HG03139 (cell line): ENCODE measurements around the gene BAG1.

Source experiments
- ATAC-seq: cut with Tn5 transposase; IDR thresholded peaks from one replicate; pipeline ENCODE4 v1.9.1; 2021; ENCODE audit not compliant: unreplicated experiment

The BAG1 gene

DNA sequence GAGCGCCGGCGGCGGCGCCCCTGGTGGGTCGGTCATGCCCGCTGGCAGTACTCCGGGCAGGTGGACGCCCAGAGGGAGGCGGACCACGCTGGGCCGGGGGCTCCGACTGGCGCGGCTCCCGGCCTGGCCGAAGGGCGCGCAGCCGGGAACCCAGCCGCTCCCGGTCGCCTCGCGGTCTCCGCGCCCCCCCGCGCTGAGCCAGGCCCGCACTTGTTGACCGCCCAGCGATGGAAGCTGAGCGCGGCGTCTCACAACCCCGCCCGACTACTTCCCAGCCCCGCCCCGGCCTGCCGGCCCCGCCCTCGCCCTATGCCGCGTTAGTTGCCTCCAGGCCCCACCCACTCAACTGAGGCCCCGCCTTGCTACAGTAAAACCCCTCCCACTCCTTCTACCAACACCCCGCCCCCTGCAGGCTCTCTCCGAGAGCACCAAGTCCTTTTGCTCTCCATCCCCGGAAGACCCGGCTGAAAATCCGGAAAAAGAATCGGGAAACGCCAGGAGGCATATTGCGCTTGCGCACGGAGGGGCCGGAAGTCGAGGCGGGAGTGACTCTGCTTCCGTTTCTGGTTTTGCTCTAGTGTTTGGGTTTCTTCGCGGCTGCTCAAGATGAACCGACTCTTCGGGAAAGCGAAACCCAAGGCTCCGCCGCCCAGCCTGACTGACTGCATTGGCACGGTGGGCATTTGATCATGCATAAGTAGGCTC, at the start of gene BAG1, which contains the start of gene CHMP5:
TSS of gene BAG1 (minus strand) at position 236 of the 705 bp plus-strand sequence.
TSS of gene CHMP5 (plus strand) at position 577 of the 705 bp plus-strand sequence. CDS start at position 607, 30 bp downstream.
- peak; percentile 77 for ATAC-seq

DNA sequence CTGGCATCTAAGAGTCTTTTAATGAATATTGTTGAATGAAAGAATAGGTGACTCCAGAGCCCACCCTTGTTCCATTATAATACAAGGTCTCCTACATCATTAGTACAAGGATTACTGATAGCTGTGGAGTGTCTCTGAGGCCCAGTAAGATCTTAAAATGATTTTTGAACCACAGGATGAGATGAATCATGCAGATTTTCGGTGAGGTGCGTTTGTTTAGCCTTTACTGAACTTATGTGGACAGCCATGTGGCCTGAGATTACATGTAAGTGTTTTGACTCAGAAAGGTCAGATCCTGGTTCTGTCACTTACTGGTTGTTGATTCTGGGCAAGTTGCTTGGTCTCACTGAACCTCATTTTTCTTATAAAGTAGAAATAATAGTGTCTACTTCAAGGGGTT, 47.4 kb upstream of the BAG1 start:
- ATAC-seq, result no peak

DNA sequence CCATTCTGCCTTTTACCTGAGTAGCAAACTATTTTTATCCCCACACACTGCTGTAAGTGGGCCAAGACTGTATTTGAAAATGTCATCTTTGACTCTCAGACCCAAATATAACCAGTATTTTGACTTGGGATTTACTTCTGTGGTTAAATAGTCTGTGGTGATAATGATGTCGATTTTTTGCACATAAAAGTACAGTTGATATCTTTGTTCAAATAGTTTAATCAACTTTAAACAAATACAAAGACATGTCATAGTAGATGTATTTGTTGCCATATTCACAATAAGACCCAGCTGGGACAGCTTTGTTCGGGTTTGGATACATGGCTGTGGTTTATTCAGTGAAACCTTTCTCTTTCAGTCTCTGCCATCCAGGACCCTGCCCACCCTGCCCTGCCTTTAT, 46.2 kb upstream of the BAG1 start:
- ATAC-seq, result no peak

GRCh38 chr9:33309903-33310302, 45.4 kb upstream of the BAG1 start:
- ATAC-seq, result no peak

- no peak for ATAC-seq
Observed at GRCh38 chr9:33307067-33307466, 42.6 kb upstream of the BAG1 start.

- ATAC-seq, result no peak
Observed at GRCh38 chr9:33306037-33306436, 41.5 kb upstream of the BAG1 start.

- no peak for ATAC-seq
Observed at GRCh38 chr9:33304362-33304761, 39.9 kb upstream of the BAG1 start.

GRCh38 chr9:33300546-33300945, 36.0 kb upstream of the BAG1 start:
- no peak for ATAC-seq

GRCh38 chr9:33297432-33297831, 32.9 kb upstream of the BAG1 start:
- peak; percentile 96 for ATAC-seq

DNA sequence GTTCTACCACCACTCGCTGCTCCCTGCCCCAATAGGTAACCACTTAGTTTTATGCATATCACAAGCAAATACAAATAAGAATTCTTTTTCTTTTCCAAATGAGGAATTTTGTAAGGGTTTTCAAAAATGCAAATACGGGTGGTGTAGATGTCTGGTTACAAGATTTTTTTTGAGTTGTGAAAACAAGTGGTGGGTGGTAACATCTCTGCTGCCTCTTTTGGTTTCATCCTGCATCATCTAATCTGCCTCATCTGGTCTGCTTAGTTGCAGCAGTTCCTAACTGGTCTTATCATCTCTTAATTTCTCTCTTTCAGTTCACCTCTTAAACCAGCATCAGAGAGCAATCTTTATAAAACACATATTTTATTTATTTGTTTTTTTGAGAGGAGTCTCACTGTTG, 31.1 kb upstream of the BAG1 start:
- no peak for ATAC-seq

DNA sequence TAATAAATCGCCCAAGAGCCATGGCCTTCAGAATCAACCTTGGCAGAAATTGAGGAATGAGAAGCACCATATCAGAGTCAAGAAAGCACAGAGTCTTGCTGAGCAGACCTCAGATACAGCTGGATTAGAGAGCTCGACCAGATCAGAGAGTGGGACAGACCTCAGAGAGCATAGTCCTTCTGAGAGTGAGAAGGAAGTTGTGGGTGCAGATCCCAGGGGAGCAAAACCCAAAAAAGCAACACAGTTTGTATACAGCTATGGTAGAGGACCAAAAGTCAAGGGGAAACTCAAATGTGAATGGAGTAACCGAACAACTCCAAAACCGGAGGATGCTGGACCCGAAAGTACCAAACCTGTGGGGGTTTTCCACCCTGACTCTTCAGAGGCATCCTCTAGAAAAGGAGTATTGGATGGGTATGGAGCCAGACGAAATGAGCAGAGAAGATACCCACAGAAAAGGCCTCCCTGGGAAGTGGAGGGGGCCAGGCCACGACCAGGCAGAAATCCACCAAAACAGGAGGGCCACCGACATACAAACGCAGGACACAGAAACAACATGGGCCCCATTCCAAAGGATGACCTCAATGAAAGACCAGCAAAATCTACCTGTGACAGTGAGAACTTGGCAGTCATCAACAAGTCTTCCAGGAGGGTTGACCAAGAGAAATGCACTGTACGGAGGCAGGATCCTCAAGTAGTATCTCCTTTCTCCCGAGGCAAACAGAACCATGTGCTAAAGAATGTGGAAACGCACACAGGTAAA, 30.3 kb upstream of the BAG1 start:
- no peak for ATAC-seq

DNA sequence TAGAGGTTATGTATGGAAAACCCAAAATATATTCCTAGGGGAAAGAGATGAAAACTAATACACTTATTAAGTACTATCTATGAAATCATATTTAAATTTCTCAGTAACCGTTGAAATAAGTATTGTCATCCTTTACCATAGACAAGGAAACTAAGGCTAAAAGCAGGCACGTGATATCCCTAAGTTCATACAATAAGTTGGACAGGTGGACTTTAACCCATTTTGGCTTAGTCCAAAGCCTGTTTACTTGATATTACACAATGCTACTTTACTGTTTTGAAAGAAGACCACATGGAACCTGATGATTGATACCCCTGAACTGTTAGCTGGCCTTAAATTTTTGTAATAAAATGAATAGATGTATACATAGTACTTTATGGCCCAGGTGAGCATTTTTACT, 29.3 kb upstream of the BAG1 start:
- ATAC-seq, result no peak

- ATAC-seq, result no peak
Observed at GRCh38 chr9:33291901-33292300, 27.4 kb upstream of the BAG1 start.

DNA sequence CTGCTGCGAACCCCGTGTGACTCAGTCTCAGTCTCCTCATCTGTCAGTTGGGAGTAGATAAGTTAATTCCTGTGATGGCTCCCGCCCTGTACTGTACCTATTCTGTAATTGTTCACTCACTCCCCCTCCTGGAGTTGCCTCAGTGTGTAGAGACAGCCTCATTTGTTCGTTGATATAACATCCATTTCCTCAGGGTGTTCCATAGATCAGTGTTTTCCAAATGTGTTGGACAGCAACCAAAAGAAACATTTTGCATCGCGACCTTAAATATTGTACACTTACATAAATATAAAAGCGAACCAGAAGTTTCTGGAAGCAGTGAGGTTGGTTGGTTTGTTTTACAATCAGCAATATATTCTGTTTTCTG, 26.5 kb upstream of the BAG1 start:
- ATAC-seq, result no peak

DNA sequence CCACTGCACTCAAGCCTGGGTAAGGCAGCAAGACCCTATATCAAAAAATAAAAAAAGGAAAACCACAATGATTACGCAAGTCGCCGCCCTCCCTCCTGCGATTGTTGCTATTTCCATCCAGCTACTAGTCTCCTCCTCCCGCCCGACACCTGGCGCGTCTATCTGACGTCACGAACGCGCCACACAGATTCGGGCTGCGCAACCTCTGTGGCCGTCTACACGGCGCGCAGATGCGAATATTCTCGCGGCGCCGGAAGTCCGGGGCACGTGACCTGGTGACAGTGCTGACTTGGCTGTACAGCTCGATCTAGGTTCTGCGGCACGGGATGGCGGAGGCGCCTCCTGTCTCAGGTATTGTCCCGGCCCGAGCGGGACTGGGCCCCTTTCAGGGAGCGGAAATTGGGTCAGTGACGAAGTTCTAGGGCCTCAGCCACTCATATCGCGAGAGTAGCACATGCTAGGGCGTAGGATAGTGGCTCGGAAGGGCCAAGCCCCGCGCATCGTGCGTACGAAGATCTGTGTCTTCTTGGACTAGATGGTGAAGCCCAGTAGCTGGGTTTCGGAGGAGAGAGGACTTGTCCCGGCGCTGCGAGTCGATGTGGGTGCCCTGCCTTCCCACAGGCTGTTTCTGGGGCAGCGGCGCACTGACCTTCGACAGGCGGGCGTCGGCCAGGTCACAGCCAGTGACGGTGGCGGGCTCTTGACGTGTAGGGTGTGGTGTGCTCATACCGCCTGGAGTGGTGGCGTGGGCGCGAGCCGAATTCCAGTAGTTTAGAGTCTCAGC, 25.9 kb upstream of the BAG1 start, which contains the start of gene NFX1:
TSS of gene NFX1 (plus strand) at position 270 of the 784 bp plus-strand sequence. CDS start at position 327, 57 bp downstream.
- peak; percentile 80 for ATAC-seq

DNA sequence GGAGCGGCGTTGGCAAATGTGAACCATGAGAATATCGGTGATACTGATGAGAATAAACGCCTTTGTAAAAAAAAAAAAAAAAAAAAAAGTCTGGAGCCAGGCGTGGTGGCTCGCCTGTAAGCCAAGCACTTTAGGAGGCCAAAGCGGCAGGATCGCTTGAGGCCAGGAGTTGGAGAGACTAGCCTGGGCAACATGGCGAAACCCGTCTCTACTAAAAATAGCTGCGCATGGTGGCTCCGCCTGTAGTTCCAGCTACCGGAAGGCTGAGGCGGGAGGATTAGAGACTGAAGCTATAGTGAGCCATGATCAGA, 25.4 kb upstream of the BAG1 start:
- ATAC-seq, result no peak

DNA sequence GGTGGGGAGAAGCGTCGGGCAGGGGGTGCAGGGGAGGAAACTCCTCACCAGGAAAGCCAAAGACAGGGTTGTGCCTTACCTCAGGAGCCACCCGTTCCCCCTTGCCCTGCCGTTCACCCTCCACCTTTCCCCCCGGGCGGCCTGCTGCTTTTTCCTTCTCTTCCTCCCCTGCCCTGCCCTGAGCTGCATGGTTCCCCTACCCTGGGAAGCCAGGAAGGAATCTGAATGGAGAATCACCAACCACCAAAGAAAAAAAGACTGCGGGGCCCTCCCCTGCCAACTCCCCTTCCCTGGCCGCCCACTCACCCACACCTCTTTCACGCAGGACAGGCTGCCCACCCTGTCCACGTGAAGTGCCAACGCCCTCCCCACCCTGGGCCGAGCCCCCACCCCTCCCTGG, 25.0 kb upstream of the BAG1 start:
- no peak for ATAC-seq

DNA sequence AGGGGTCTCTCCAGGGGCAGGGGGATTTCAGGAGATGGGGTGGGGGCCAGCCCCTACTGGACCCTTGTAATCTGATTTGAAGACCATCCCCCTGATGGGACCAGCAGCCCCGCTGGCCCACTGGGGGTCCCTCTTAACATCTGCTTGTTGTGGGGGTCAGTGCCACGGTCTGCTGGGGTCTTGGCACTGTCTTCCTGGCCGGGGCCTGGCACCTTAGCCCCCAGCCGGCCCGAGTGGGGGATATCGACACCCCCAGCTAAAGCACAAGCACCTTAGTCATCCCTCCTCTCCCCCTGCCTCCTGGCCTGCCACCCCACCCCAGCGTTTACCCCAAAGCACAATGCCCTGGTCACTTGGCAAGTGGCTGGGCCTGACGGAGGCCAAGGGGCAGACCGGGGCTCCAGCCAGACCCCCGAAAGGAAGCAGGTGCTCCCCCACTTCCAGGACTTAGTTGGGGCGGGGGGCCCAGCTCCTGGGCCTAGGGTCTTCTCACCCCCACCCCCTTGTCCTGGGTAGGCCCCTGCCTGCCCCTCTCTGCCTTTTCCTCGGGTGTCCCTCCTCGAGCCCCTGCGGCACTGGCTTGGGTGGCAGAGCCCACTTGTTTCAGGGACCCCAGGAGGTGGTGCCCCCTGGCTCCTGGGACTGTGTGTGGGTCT, 24.4 kb upstream of the BAG1 start:
- no peak for ATAC-seq

- ATAC-seq, result no peak
Observed at GRCh38 chr9:33288235-33288634, 23.7 kb upstream of the BAG1 start.

DNA sequence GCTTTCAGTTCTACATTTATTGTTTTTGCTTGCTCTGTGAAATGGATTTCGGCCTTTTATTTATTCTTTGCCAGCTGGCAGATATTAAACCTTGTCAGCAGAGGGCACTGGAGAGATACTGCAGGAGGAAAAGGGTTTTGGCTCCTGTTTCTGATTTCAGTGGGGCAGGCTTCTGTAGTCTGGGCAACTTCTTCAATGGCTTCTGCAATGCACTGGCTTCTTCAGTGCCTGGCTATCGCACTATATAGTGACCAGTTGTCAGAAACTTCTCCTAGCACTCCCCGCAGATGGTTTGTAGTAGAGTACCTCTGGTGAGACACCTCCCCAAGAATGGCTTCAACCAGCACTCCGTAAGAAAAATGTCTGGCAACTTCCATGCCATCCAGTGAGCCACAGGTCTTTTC, 22.6 kb upstream of the BAG1 start:
- no peak for ATAC-seq

DNA sequence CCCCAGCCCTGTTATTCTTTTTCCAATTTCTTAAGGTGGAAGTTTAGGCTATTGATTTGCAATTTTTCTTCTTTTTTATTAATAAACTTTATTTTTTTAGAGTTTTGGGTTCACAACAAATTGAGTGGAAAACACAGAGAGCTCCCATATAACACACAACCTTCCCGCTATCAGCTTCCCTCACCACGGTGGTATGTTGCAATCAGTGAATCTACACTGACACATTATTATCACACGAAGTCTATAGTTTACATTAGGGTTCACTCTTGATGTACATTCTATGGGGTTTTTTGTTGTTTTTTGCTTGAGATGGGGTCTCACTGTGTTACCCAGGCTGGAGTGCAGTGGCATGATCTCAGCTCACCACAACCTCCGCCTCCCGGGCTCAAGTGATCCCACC, 21.0 kb upstream of the BAG1 start:
- no peak for ATAC-seq
